ENCODE measurements around the gene WDR87.

Gene WDR87

DNA sequence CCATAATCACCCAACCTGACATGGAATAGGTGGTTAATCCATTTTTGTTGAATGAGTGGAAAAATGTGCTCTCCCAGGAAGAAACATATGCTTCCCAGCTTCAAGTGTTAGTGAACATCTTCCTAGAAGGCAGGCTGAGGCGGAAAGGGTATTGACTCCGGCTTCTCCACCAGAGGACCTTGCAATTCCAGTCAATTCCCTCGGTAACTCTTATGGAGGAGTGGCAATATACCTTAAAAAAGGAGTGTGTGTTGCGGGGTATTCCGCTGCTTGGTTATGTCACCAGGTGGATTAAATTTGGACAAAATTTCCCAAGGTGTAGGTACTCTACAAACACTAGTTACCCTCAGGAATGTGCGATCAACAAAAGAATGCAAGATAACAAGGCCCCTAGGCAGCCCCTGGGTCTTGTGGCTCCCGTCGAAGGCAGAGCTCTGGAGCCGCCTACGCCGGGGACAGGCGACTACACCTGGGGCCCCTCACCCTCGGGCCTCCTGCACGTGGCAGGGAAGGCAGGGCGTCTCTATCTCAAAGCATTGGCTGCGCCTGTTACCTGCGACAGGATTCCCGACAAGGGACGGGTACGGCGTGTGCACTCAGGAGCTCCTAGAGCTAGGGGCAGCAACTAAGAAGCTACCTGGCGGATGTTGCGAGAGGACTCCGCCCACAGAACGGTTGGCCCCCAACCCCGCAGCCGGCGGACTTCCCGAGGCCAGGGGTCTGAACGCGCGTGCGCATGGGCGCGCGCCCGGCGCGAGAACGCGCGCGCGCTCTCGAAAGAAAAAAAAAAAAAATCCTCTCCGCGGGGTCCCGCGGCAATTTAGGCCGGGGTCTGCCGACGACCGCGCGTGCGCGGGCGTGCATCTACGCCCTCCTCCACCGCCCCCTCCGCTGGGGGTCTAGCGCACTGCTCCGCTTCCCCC is at the start of gene WDR87:
WDR87 (minus strand) TSS at position 649 of the 923 bp plus-strand sequence. CDS start 8,355 bp downstream, outside the sequence.
- DNase-seq (ENCODE audit: extremely low read depth, low read depth), result no peak
- TF ChIP-seq CTCF (IDR thresholded peaks at IDR 0.05; ENCODE audit: low read depth, low read length), result no peak

GRCh38 chr19:37955986-37956385 is 49.6 kb upstream of the WDR87 start:
- no peak for DNase-seq (ENCODE audit: extremely low read depth, low read depth)
- no peak for TF ChIP-seq CTCF (IDR thresholded peaks at IDR 0.05; ENCODE audit: low read depth, low read length)

DNA sequence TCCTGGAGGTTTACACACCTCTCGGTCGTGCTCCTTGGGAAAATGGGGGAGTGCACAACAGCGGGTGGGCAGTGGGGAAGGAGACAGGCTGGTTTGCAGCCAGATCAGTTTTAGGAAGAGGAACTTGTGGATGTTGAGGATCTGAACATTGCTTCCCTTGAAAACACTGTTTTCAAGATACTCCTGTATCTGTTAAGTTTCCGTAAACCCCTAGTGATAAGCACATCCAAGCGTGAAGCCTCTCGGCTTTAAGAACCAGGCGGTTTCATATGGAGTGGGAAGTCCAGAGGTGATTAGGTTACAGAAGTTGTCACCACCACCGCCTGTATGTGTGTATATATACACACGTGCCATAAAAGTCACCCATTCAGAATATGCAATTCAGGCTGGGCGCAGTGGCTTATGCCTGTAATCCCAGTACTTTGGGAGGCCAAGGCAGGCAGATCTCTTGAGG is 48.1 kb upstream of the WDR87 start:
- DNase-seq (ENCODE audit: extremely low read depth, low read depth), result no peak
- TF ChIP-seq CTCF (IDR thresholded peaks at IDR 0.05; ENCODE audit: low read depth, low read length), result no peak

- no peak for DNase-seq (ENCODE audit: extremely low read depth, low read depth)
- TF ChIP-seq CTCF (IDR thresholded peaks at IDR 0.05; ENCODE audit: low read depth, low read length), result no peak
Measured at GRCh38 chr19:37953918-37954303, 47.5 kb upstream of the WDR87 start.

GRCh38 chr19:37953171-37953917 is 47.0 kb upstream of the WDR87 start:
- no peak for TF ChIP-seq CTCF (IDR thresholded peaks at IDR 0.05; ENCODE audit: low read depth, low read length)
- DNase-seq (ENCODE audit: extremely low read depth, low read depth), result no peak

DNA sequence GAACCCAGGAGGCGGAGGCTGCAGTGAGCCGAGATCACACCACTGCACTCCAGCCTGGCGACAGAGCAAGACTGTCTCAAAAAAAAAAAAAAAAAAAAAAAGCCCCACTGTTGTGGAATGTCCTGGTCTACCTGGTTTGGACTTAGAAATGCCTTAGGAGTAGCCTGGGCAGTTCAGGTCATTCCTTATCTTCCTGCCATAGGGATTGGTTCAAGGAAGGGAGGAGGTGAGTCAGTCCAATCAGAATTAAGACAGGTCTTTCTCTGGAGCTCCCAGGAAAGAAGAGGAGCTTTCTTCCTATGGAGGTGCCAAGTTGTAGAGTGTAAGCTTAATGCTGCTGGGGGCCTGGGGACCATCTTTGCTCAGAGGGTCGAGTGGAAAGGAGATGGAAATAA is 45.4 kb upstream of the WDR87 start:
- no peak for DNase-seq (ENCODE audit: extremely low read depth, low read depth)

More for the DNA sequence above, 45.4 kb upstream of the WDR87 start:
- no peak for TF ChIP-seq CTCF (IDR thresholded peaks at IDR 0.05; ENCODE audit: low read depth, low read length)

Measured in AG09319 (cell line).